Vagina (tissue), 2 donors: Measurements from ENCODE around the gene PLSCR1. TPM values are rescaled to one million over a fixed set of nuclear protein-coding genes. Genes with fewer than 3 reads are reported as not detected.

Source experiments
- DNase-seq, 2 donors: peaks; one replicate each; pipeline ENCODE4 v3.0.0-alpha.2; 2017; ENCODE audit errors: extremely low spot score in 2 of 2
- H3K27ac ChIP-seq: fragments of 200-600 bp; sonication (generic); one replicate; pipeline ENCODE4 v1.5.1; 2019
- H3K27me3 ChIP-seq: fragments of 200-600 bp; sonication (generic); one replicate; pipeline ENCODE4 v1.5.1; 2019
- H3K36me3 ChIP-seq, 2 donors: fragments of 200-600 bp; sonication (generic); one replicate each; pipeline ENCODE4 v1.5.1; 2017 to 2019
- H3K4me1 ChIP-seq: fragments of 200-600 bp; sonication (generic); one replicate; pipeline ENCODE4 v1.5.1; 2019
- H3K4me3 ChIP-seq, 2 donors: fragments of 200-600 bp; sonication (generic); 1 replicate in 1 of 2; 2 replicates in 1 of 2; pipeline ENCODE4 v1.5.1; 2016 to 2019
- H3K9me3 ChIP-seq: fragments of 200-600 bp; sonication (generic); one replicate; pipeline ENCODE4 v1.5.1; 2019
- CTCF ChIP-seq, 3 experiments: fragments of 450-650 bp in 2 of 3; fragments of 200-600 bp in 1 of 3; sonication (generic) in 1 of 3; IDR thresholded peaks; one replicate each; pipeline ENCODE4 v1.5.1; 2017 to 2019; ENCODE audit warnings: antibody characterized with exemption in 3 of 3, mild to moderate bottlenecking in 2 of 3, moderate library complexity in 2 of 3
- POLR2A ChIP-seq, 2 donors: fragments of 450-650 bp; IDR thresholded peaks; one replicate each; pipeline ENCODE4 v1.6.1; 2017; ENCODE audit warnings: antibody characterized with exemption in 2 of 2, mild to moderate bottlenecking in 2 of 2, moderate library complexity in 2 of 2
- POLR2AphosphoS5 ChIP-seq, 2 donors: sonication (generic); formaldehyde crosslinking; IDR thresholded peaks; one replicate each; pipeline ENCODE4 v1.9.0; 2017; ENCODE audit warnings: antibody characterized with exemption in 2 of 2, mild to moderate bottlenecking in 2 of 2, low read depth in 1 of 2; ENCODE audit not compliant: insufficient read depth in 1 of 2
- intact Hi-C: fragments of 100-400 bp; cut with DNase I; formaldehyde crosslinking; loops from one replicate; pipeline ENCODE4 v1.15.1; 2023
- total RNA-seq: library from RNA; depleted of rRNA; stranded (reverse); fragments of >200 nt; gene quantifications from one replicate; pipeline ENCODE4 v1.2.3, GENCODE V29; 2016

Gene PLSCR1
- total RNA-seq, 1 donor from 2014 or later: 78.1 TPM

- intact Hi-C loops: loop anchor here (10.0 kb wide), 1 partner anchor 71 kb away; the partner anchor contains the start of gene PLSCR1
- TF ChIP-seq POLR2AphosphoS5 (IDR thresholded peaks at IDR 0.05; ENCODE audit: insufficient read depth in 1 of 2, low read depth in 1 of 2) (no peak), CTCF (IDR thresholded peaks at IDR 0.05) (no peak), POLR2A (IDR thresholded peaks at IDR 0.05) (no peak)
- H3K9me3 ChIP-seq: no peaks in the 10 kb centered on the region
- no peak overlapping the region for H3K27ac ChIP-seq
- no peaks in the 10 kb centered on the region for H3K36me3 ChIP-seq
- DNase-seq: no peak
- H3K4me1 ChIP-seq: peaks cover 16% of the 10 kb centered on the region
- no peaks in the 10 kb centered on the region for H3K27me3 ChIP-seq
- H3K4me3 ChIP-seq: no peak overlapping the region
Measured at GRCh38 chr3:146473726-146474125, 70.7 kb downstream of the PLSCR1 start.

GRCh38 chr3:146472611-146473010 is 71.8 kb downstream of the PLSCR1 start:
- TF ChIP-seq POLR2A (IDR thresholded peaks at IDR 0.05) (no peak), POLR2AphosphoS5 (IDR thresholded peaks at IDR 0.05; ENCODE audit: insufficient read depth in 1 of 2, low read depth in 1 of 2) (peak in 1 of 2 donors; percentile 39)
- intact Hi-C loops: loop anchor here (10.0 kb wide), 1 partner anchor 72 kb away; the partner anchor contains the start of gene PLSCR1
- H3K27ac ChIP-seq: no peak overlapping the region

GRCh38 chr3:146471012-146471411 is 73.4 kb downstream of the PLSCR1 start:
- no peak for DNase-seq
- no peaks in the 10 kb centered on the region for H3K27me3 ChIP-seq
- peaks cover 21% of the 10 kb centered on the region for H3K4me1 ChIP-seq
- intact Hi-C loops: loop anchor here (10.0 kb wide), 1 partner anchor 74 kb away; the partner anchor contains the start of gene PLSCR1
- H3K27ac ChIP-seq: no peak overlapping the region
- H3K36me3 ChIP-seq: no peaks in the 10 kb centered on the region
- no peaks in the 10 kb centered on the region for H3K9me3 ChIP-seq
- H3K4me3 ChIP-seq: no peak overlapping the region
- TF ChIP-seq CTCF (IDR thresholded peaks at IDR 0.05) (no peak), POLR2AphosphoS5 (IDR thresholded peaks at IDR 0.05; ENCODE audit: insufficient read depth in 1 of 2, low read depth in 1 of 2) (no peak), POLR2A (IDR thresholded peaks at IDR 0.05) (no peak)

More at GRCh38 chr3:146472611-146473010, 71.8 kb downstream of the PLSCR1 start:
- Histone ChIP-seq H3K4me3 (no peak overlapping the region), H3K9me3 (no peaks in the 10 kb centered on the region), H3K4me1 (peaks cover 16% of the 10 kb centered on the region), H3K36me3 (no peaks in the 10 kb centered on the region), H3K27me3 (no peaks in the 10 kb centered on the region)
- no peak for DNase-seq

- DNase-seq: no peak
- Histone ChIP-seq H3K4me1 (peaks cover 23% of the 10 kb centered on the region), H3K27ac (no peak overlapping the region), H3K9me3 (no peaks in the 10 kb centered on the region), H3K27me3 (no peaks in the 10 kb centered on the region), H3K36me3 (no peaks in the 10 kb centered on the region), H3K4me3 (no peak overlapping the region)
- TF ChIP-seq POLR2AphosphoS5 (IDR thresholded peaks at IDR 0.05; ENCODE audit: insufficient read depth in 1 of 2, low read depth in 1 of 2): no peak
- TF ChIP-seq CTCF (IDR thresholded peaks at IDR 0.05): no peak
- TF ChIP-seq POLR2A (IDR thresholded peaks at IDR 0.05): no peak
- intact Hi-C loops: loop anchor here (10.0 kb wide), 1 partner anchor 74 kb away; the partner anchor contains the start of gene PLSCR1
Measured at GRCh38 chr3:146470425-146470990, 73.9 kb downstream of the PLSCR1 start.

- peak within 1 kb of the TSS; percentile 52 to 64 for H3K4me3 ChIP-seq
- TF ChIP-seq CTCF (IDR thresholded peaks at IDR 0.05) (no peak), POLR2AphosphoS5 (IDR thresholded peaks at IDR 0.05; ENCODE audit: insufficient read depth in 1 of 2, low read depth in 1 of 2) (peak in 1 of 2 donors; percentile 74), POLR2A (IDR thresholded peaks at IDR 0.05) (peak in 1 of 2 donors; percentile 18)
- DNase-seq: no peak
- peaks cover 23% of the 10 kb centered on the region for H3K4me1 ChIP-seq
- intact Hi-C loops: loop anchor here (10.0 kb wide), 1 partner anchor 75 kb away; the partner anchor contains the start of gene PLSCR1
- H3K27me3 ChIP-seq: no peaks in the 10 kb centered on the region
- H3K9me3 ChIP-seq: no peaks in the 10 kb centered on the region
- peak within 1 kb of the TSS; percentile 76 for H3K27ac ChIP-seq
- no peaks in the 10 kb centered on the region for H3K36me3 ChIP-seq
Measured at GRCh38 chr3:146469150-146470017, 75.0 kb downstream of the PLSCR1 start, which contains the start of gene PLSCR2. Gene PLSCR2, minus strand, starts transcription at chr3:146469561. Its CDS starts 9,657 bp downstream, at chr3:146459904.
